NCI-H1092 treated with DMSO at 0.1 percent for 48 hours (cell line): Measurements from ENCODE around the gene SLAMF6.
"Not testable (repeated sequence)": the region's sequence is repeated elsewhere in the genome, so short reads cannot be mapped to it uniquely, and the experiment has no call there.

Source experiments
- DNase-seq: peaks from one replicate; lab custom pipeline; 2025; lab: John Stamatoyannopoulos, UW

Gene SLAMF6

DNA sequence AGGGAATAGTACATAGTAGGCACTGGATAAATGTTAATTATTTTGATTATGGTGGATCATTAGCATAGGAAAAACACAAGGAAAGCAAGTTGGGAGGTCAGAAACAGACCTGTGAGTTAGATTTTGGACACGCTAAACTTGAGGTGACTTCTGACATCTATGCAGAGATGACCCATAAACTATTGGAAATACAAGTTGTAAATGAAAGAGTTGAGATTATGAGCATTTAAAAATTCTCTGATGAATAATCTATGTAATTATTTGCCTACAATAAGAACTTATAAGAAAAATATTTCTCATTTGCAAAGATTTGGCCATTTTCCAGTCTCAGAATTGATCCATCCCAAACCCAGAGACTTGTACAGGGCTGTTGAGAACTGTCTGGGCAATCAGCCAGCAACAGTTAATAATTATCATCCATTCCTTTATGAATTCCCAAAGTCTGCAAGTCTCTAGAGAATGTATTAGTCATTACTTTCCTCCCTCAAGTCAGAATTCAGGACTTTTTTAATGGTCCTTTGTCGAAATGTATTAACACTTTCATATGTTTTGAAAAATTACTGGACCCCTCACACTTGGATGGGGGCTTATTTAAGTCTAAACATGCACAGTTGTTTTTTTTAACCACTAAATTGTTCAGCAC is 19.4 kb upstream of the SLAMF6 start:
- DNase-seq = no peak

- no peak for DNase-seq
Measured at GRCh38 chr1:160541622-160542302, 18.7 kb upstream of the SLAMF6 start.

DNA sequence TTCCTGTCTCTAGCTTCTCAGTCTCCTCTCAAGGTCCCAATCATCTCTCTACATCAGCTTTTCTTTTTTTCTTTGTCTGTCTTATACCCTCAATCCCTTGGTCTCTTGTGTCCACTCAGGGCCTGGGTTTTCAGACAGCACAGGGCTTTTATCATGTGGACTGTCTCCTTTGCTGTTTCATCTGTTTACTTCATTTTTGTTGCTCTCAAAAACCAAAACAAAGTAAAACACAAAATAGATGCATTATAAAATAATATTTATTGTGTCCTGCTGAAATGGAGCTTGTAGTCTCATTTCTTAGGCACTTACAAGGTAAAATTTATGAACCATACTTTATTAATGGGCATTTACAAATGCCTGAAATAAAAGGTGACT is 17.8 kb upstream of the SLAMF6 start:
- no peak for DNase-seq

DNA sequence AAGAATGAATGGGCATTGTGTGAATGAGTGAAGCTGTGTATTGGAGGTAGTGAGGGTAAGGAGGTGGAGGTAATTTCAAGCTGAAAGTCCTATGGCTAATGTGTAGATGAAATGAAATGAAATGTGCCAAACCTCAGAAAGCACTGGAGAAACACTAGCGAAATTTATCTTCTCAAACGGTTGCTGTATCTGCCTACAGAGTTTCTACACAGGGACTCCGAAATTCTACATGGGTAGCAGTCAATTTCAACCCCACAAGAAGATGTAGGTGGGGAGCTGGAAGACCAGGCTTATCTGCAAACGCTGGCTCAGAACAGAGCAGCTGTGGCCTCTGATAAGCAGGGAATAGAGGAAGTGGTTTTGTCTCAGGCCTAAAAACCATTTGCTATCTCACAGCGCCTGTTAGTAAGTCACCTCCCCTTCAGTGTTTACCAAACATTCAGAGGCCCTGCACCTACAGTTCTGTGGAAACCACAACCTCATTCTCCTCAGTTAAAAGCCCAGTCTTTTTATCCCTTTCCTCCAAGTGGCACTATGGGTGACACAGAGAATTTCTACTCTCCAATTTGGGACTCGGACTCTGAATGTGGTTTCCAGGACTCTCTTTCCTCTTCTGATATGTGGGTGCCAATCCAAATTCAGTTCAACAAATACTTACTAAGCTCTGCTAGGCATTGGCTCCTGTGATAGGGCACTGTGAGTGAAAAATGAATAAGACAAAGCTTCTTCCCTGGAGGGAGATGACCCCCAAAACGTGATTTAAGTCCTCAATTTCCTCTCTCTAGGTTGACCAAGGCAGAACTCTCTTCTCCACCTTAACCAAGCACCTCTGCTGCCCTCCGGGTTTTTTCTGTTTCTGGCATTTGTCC is 17.2 kb upstream of the SLAMF6 start:
- DNase-seq = no peak

DNA sequence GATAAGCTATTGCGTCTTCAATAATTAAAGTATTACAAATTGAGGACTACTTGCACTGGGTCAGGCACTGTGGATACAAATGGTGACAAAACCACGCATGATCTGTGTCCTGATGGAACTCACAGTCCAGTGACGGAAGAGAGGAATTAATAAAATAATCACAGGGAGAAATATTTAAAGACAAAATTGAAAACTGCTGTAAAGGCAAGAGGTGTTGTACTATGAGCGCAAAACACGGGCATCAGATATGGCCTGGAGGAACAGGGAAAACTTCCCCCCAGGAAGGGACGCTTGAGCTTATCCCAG is 16.6 kb upstream of the SLAMF6 start:
- no peak for DNase-seq

- DNase-seq = no peak
Measured at GRCh38 chr1:160538985-160539651, 16.1 kb upstream of the SLAMF6 start.

DNA sequence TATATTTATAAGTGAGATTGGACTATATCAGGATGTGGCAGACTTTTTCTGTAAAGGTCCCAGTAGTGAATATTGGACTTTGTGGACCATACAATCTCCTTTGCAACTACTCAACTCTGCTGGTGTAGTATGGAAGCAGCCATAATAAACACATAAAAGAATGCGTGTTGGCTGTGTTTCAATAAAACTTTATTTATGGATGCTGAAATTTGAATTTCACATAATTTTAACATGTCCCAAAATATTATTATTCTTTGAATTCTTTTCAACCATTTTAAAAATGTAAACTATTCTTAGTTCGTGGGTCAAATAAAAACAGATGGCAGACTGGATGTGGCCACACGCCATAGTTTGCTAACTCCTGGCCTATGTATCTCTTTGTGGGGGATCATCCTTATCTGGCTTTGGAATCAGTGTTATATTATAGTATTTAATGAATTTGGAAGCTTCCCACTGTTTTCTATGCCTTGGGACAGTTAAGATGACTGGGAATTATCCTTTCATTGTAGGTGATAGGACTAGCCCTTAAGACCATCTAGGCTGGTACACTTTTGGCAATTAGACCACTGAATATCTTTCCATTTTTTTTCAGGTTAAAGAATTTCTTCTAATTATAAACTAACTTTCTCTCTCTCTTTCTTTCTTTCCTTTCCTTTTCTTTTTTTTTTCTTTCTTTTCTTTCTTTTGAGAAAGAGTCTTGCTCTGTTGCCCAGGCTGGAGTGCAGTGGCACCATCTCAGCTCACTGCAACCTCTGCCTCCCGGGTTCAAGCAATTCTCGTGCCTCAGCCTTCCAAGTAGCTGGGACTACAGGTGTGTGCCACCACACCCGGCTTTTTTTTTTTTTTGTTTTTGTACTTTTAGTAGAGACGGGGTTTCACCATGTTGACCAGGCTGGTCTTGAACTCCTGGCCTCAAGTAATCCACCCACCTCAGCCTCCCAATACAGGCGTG is 14.9 kb upstream of the SLAMF6 start:
- DNase-seq = no peak

- no peak for DNase-seq
Measured at GRCh38 chr1:160534823-160535605, 12.0 kb upstream of the SLAMF6 start.

DNA sequence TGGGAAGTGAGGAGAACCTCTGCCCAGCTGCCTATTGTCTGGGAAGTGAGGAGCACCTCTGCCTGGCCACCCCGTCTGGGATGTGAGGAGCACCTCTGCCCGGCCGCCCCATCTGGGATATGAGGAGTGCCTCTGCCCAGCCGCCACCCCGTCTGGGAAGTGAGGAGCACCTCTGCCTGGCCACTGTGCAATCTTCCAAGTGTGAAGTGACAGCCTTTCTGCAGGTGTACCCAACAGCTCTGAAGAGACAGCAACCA is 9.4 kb upstream of the SLAMF6 start:
- DNase-seq = not testable (repeated sequence)

DNA sequence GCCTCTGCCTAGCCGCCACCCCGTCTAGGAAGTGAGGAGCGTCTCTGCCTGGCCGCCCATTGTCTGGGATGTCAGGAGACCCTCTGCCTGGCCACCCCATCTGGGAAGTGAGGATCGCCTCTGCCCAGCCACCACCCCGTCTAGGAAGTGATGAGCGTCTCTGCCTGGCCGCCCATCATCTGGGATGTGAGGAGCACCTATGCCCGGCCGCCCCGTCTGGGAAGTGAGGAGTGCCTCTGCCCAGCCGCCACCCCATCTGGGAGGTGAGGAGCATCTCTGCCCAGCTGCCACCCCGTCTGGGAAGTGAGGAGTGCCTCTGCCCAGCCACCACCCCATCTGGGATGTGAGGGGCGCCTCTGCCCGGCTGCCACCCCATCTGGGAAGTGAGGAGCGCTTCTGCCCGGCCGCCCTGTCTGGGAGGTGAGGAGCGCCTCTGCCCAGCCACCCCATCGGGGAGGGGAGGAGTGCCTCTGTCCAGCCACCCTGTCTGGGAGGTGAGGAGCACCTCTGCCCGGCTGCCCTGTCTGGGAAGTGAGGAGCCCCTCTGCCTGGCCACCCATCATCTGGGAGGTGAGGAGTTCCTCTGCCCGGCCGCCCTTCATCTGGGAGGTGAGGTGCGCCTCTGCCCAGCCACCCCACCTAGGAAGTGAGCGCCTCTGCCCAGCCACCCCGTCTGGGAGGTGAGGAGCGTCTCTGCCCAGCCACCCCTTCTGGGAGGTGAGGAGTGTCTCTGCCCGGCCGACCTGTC is 8.9 kb upstream of the SLAMF6 start:
- DNase-seq = not testable (repeated sequence)

- DNase-seq = not testable (repeated sequence)
Measured at GRCh38 chr1:160529401-160529952, 6.4 kb upstream of the SLAMF6 start.

- DNase-seq = not testable (repeated sequence)
Measured at GRCh38 chr1:160523789-160524188, 734 bp upstream of the SLAMF6 start.

DNA sequence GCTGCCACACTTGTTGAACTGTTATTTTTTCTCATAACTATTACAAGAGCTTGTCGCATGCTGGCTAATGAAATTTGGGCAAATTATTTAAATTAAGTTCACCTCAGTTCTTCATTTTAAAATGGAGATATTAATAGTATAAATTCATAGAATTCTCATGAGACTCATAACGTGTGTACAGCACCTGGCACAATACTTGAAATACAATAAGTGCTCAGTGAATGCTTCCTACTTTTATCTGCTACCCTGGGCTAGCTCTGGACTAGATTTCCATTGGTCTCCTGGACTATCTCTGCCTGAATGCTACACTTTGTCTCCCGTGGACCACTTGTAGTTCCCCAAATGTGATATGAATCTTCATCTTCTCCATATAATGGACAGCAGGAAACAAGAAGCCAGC is 919 bp downstream of the SLAMF6 start:
- DNase-seq = no peak

GRCh38 chr1:160521554-160521953 is 1.5 kb downstream of the SLAMF6 start:
- no peak for DNase-seq

- DNase-seq = no peak
Measured at GRCh38 chr1:160520999-160521398, 2.1 kb downstream of the SLAMF6 start.

- no peak for DNase-seq
Measured at GRCh38 chr1:160520582-160520981, 2.5 kb downstream of the SLAMF6 start.

GRCh38 chr1:160519642-160520435 is 3.2 kb downstream of the SLAMF6 start:
- no peak for DNase-seq

DNA sequence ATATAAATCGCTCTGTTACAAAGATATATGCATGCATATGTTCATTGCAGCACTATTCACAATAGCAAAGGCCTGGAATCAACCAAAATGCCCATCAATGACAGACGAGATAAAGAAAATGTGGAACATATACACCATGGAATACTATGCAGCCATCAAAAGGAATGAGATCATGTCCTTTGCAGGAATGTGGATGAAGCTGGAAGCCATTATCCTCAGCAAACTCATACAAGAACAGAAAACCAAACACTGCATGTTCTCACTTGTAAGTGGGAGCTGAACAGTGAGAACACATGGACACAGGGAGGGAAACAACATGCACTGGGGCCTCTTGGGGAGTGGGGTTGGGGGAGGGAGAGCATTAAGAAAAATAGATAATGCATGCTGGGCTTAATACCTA is 5.5 kb downstream of the SLAMF6 start:
- not testable (repeated sequence) for DNase-seq

DNA sequence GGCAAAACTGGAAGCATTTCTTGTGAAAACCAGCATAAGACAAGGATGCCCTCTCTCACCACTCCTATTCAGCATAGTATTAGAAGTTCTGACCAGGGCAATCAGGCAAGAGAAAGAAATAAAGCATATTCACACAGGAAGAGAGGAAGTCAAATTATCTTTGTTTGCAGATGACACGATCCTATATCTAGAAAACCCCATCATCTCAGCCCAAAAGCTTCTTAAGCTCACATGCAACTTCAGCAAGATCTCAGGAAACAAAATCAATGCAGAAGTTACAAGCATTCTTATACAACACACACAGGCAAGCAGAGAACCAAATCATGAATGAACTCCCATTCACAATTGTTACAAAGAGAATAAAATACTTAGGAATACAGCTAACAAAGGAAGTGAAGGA is 7.1 kb downstream of the SLAMF6 start:
- not testable (repeated sequence) for DNase-seq
